Stimulated activated naive B cell treated with anti-CD40 and anti-IgM and Interleukin-4, amounts not matched to agents 10 μg/mL and 1 μg/mL and 100 μg/mL, for 72 hours (primary cell): ENCODE measurements around the gene MCCC2.
"Not testable (repeated sequence)": the region's sequence is repeated elsewhere in the genome, so short reads cannot be mapped to it uniquely, and the experiment has no call there.

Source experiments
- ATAC-seq, 2 donors: fragments of 150-1000 bp; cut with Tn5 transposase; replicated peaks; 2 replicates each; pipeline ENCODE4 v1.10.0; 2021; ENCODE audit warnings: moderate library complexity in 1 of 2
- DNase-seq: peaks from one replicate; pipeline ENCODE4 v3.0.0; 2021
- H3K27ac Mint-ChIP-seq: one replicate; pipeline ENCODE4 v1.8.0; 2022; ENCODE audit warnings: mild to moderate bottlenecking, mixed read lengths
- H3K27me3 Mint-ChIP-seq, 2 donors: one replicate each; pipeline ENCODE4 v1.8.0; 2022; ENCODE audit warnings: mixed read lengths in 2 of 2
- H3K36me3 Mint-ChIP-seq, 2 donors: one replicate each; pipeline ENCODE4 v1.8.0; 2022; ENCODE audit warnings: mixed read lengths in 2 of 2, mild to moderate bottlenecking in 1 of 2
- H3K4me1 Mint-ChIP-seq, 2 donors: one replicate each; pipeline ENCODE4 v1.8.0; 2022; ENCODE audit warnings: mixed read lengths in 2 of 2, mild to moderate bottlenecking in 1 of 2
- H3K4me3 Mint-ChIP-seq, 2 donors: one replicate each; pipeline ENCODE4 v1.8.0; 2022; ENCODE audit warnings: mild to moderate bottlenecking in 2 of 2, mixed read lengths in 2 of 2, moderate library complexity in 1 of 2
- H3K9me3 Mint-ChIP-seq, 2 donors: one replicate each; pipeline ENCODE4 v1.8.0; 2022; ENCODE audit warnings: mixed read lengths in 2 of 2, mild to moderate bottlenecking in 1 of 2

MCCC2 gene

GRCh38 chr5:71586941-71587765 lies at the start of gene MCCC2:
Gene MCCC2, plus strand, starts transcription at chr5:71587340. Its CDS starts 86 bp downstream, at chr5:71587426.
- peak within 1 kb of the TSS; percentile 93 to 97 for H3K4me3 Mint-ChIP-seq
- DNase-seq: peak; percentile 98
- no peaks in the 10 kb centered on the region for H3K27me3 Mint-ChIP-seq
- H3K9me3 Mint-ChIP-seq: peaks cover 0 to 10% of the 10 kb centered on the region in 2 donors
- ATAC-seq: peak; percentile 98 to 99
- peak within 1 kb of the TSS; percentile 99 for H3K27ac Mint-ChIP-seq
- H3K4me1 Mint-ChIP-seq: peaks cover 22 to 30% of the 10 kb centered on the region in 2 donors
- H3K36me3 Mint-ChIP-seq: peaks cover 7 to 26% of the 10 kb centered on the region in 2 donors

- Mint-ChIP-seq H3K27ac (no peak overlapping the region), H3K4me1 (peaks cover 12 to 25% of the 10 kb centered on the region in 2 donors), H3K9me3 (no peaks in the 10 kb centered on the region), H3K36me3 (peaks cover 43 to 65% of the 10 kb centered on the region in 2 donors), H3K4me3 (no peak overlapping the region), H3K27me3 (no peaks in the 10 kb centered on the region)
- ATAC-seq (no peak), DNase-seq (no peak)
Observed at GRCh38 chr5:71537687-71538086, 49.5 kb upstream of the MCCC2 start.

- ATAC-seq: not testable (repeated sequence)
Observed at GRCh38 chr5:71550885-71551284, 36.3 kb upstream of the MCCC2 start.

GRCh38 chr5:71551582-71551981 lies 35.6 kb upstream of the MCCC2 start:
- not testable (repeated sequence) for ATAC-seq, H3K27me3 Mint-ChIP-seq, DNase-seq, H3K4me1 Mint-ChIP-seq, H3K4me3 Mint-ChIP-seq, H3K9me3 Mint-ChIP-seq, H3K27ac Mint-ChIP-seq
- H3K36me3 Mint-ChIP-seq: peaks cover 38 to 63% of the 10 kb centered on the region in 2 donors

More at GRCh38 chr5:71550885-71551284, 36.3 kb upstream of the MCCC2 start:
- H3K36me3 Mint-ChIP-seq: peaks cover 41 to 63% of the 10 kb centered on the region in 2 donors
- not testable (repeated sequence) for H3K27ac Mint-ChIP-seq, H3K27me3 Mint-ChIP-seq, H3K9me3 Mint-ChIP-seq, DNase-seq, H3K4me3 Mint-ChIP-seq, H3K4me1 Mint-ChIP-seq

- H3K4me1 Mint-ChIP-seq, H3K27me3 Mint-ChIP-seq, DNase-seq, H3K4me3 Mint-ChIP-seq, H3K9me3 Mint-ChIP-seq, ATAC-seq: not testable (repeated sequence)
- Mint-ChIP-seq H3K36me3 (peaks cover 38 to 58% of the 10 kb centered on the region in 2 donors), H3K27ac (peak overlapping the region; percentile 31)
Observed at GRCh38 chr5:71552026-71552749, 35.0 kb upstream of the MCCC2 start.

- H3K27ac Mint-ChIP-seq: no peak overlapping the region
- DNase-seq (no peak), ATAC-seq (no peak)
- no peaks in the 10 kb centered on the region for H3K9me3 Mint-ChIP-seq
- no peak overlapping the region for H3K4me3 Mint-ChIP-seq
- H3K4me1 Mint-ChIP-seq: no peaks in the 10 kb centered on the region
- no peaks in the 10 kb centered on the region for H3K27me3 Mint-ChIP-seq
- peaks cover 16 to 24% of the 10 kb centered on the region in 2 donors for H3K36me3 Mint-ChIP-seq
Observed at GRCh38 chr5:71563161-71563560, 24.0 kb upstream of the MCCC2 start.

GRCh38 chr5:71564895-71565294 lies 22.2 kb upstream of the MCCC2 start:
- no peaks in the 10 kb centered on the region for H3K9me3 Mint-ChIP-seq
- DNase-seq (no peak), ATAC-seq (no peak)
- peaks cover 24 to 30% of the 10 kb centered on the region in 2 donors for H3K36me3 Mint-ChIP-seq
- H3K27me3 Mint-ChIP-seq: no peaks in the 10 kb centered on the region
- H3K4me1 Mint-ChIP-seq: no peaks in the 10 kb centered on the region
- peak overlapping the region; percentile 6 for H3K27ac Mint-ChIP-seq
- no peak overlapping the region for H3K4me3 Mint-ChIP-seq

GRCh38 chr5:71569748-71570509 lies 17.2 kb upstream of the MCCC2 start:
- H3K36me3 Mint-ChIP-seq: peaks cover 22 to 43% of the 10 kb centered on the region in 2 donors
- ATAC-seq (no peak), DNase-seq (no peak)
- no peaks in the 10 kb centered on the region for H3K27me3 Mint-ChIP-seq
- no peak overlapping the region for H3K27ac Mint-ChIP-seq
- H3K9me3 Mint-ChIP-seq: peaks cover 0 to 1% of the 10 kb centered on the region in 2 donors
- no peaks in the 10 kb centered on the region for H3K4me1 Mint-ChIP-seq
- H3K4me3 Mint-ChIP-seq: no peak overlapping the region

GRCh38 chr5:71571811-71572210 lies 15.3 kb upstream of the MCCC2 start:
- not testable (repeated sequence) for H3K4me1 Mint-ChIP-seq
- peak overlapping the region; percentile 56 for H3K27ac Mint-ChIP-seq

GRCh38 chr5:71573591-71573990 lies 13.5 kb upstream of the MCCC2 start:
- no peaks in the 10 kb centered on the region for H3K27me3 Mint-ChIP-seq
- H3K36me3 Mint-ChIP-seq: peaks cover 43 to 54% of the 10 kb centered on the region in 2 donors
- H3K9me3 Mint-ChIP-seq: peaks cover 0 to 1% of the 10 kb centered on the region in 2 donors
- H3K4me1 Mint-ChIP-seq: no peaks in the 10 kb centered on the region
- DNase-seq (no peak), ATAC-seq (no peak)
- no peak overlapping the region for H3K4me3 Mint-ChIP-seq
- no peak overlapping the region for H3K27ac Mint-ChIP-seq

More at GRCh38 chr5:71571811-71572210, 15.3 kb upstream of the MCCC2 start:
- not testable (repeated sequence) for ATAC-seq, H3K9me3 Mint-ChIP-seq, DNase-seq, H3K4me3 Mint-ChIP-seq, H3K27me3 Mint-ChIP-seq
- H3K36me3 Mint-ChIP-seq: peaks cover 31 to 48% of the 10 kb centered on the region in 2 donors

GRCh38 chr5:71575588-71575987 lies 11.6 kb upstream of the MCCC2 start:
- not testable (repeated sequence) for H3K4me3 Mint-ChIP-seq, H3K27me3 Mint-ChIP-seq, ATAC-seq, DNase-seq, H3K9me3 Mint-ChIP-seq, H3K27ac Mint-ChIP-seq, H3K4me1 Mint-ChIP-seq
- peaks cover 41 to 54% of the 10 kb centered on the region in 2 donors for H3K36me3 Mint-ChIP-seq

- Mint-ChIP-seq H3K4me3 (no peak overlapping the region), H3K27me3 (no peaks in the 10 kb centered on the region), H3K4me1 (no peaks in the 10 kb centered on the region), H3K36me3 (peaks cover 41 to 54% of the 10 kb centered on the region in 2 donors), H3K27ac (no peak overlapping the region), H3K9me3 (peaks cover 0 to under 1% of the 10 kb centered on the region in 2 donors)
- DNase-seq (no peak), ATAC-seq (no peak)
Observed at GRCh38 chr5:71576241-71576640, 10.9 kb upstream of the MCCC2 start.

GRCh38 chr5:71577839-71578238 lies 9.3 kb upstream of the MCCC2 start:
- not testable (repeated sequence) for H3K27ac Mint-ChIP-seq, H3K9me3 Mint-ChIP-seq, H3K27me3 Mint-ChIP-seq, H3K4me1 Mint-ChIP-seq, DNase-seq, ATAC-seq, H3K4me3 Mint-ChIP-seq
- peaks cover 45 to 49% of the 10 kb centered on the region in 2 donors for H3K36me3 Mint-ChIP-seq
